Stimulated activated CD4-positive, alpha-beta T cell treated with anti-CD3 and anti-CD28 coated beads, TNF-alpha, amount 100 ng/mL, for 24 hours (primary cell): Measurements from ENCODE around the gene MEG3.
"Not testable (repeated sequence)": the region's sequence is repeated elsewhere in the genome, so short reads cannot be mapped to it uniquely, and the experiment has no call there.

Experiments
- DNase-seq, 3 experiments: peaks; one replicate each; pipeline ENCODE4 v3.0.0-alpha.2; 2020; ENCODE audit warnings: low read depth in 3 of 3

Gene MEG3

DNA sequence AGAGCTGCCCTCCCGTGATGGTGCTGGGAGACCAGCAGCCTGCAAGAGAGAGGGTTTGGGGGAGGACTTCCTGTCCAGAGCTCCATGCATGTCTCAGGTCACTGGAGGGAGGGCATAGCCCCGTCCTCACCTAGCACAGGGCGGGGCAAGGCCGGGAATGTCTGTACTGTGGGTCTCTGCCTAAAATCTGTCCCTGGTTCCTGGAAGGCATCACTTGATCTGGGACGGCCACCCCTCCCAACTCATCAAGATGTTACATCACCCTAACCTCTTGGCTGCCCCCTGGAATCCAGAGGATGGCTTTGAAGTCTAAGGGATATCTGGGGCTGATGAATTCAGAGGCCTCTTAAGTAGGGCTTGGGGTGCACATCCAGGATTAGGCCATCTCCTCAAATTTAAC, 37.0 kb upstream of the MEG3 start:
- DNase-seq = no peak

DNA sequence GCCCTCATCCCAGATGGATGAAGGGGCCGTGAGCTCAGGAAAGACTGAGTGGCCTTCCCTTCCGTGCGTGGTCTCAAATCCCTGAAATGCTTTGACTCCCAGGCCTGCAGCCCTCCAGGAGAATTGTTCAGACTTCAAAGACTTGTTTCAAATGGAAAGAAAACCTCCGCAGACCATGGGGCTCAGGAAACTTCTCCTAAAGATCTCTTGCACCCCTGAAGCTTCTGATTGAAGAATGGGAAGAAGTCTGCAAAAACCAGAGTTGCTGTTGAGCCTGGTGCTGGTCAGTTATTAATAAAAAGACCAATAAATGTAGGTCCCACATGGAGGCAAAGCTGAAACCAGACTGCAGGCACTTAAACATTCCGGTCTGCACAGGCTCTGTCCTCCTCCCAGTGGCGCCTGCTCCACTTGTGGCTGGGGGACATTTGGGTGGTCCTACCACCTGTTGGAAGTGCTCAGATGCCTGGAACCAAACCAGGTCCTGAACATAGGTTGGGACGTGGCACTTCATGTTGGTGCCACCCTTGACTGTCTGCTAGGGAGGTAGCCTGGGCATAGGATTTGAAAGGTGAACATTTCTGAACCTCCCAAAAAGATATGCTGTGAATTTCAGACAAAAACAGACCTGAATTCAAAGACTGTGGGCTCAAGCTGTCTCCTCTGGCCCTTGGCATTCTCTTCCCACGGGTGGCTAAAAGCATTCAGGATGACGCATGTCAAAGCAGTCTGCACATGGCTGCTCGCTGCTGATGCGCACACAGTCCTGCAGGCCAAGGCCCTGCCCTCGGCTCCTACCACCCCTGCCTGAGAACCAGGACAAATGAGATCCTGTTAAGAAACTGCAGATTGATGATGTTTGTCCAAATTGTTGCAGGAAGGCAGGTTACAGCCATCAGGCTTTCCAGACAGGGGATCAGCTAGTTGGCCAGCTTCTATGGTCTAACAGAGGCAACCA, 36.2 kb upstream of the MEG3 start:
- no peak for DNase-seq

- no peak for DNase-seq
These were observed 35.2 kb upstream of the MEG3 start for GRCh38 chr14:100790502-100791347.

DNA sequence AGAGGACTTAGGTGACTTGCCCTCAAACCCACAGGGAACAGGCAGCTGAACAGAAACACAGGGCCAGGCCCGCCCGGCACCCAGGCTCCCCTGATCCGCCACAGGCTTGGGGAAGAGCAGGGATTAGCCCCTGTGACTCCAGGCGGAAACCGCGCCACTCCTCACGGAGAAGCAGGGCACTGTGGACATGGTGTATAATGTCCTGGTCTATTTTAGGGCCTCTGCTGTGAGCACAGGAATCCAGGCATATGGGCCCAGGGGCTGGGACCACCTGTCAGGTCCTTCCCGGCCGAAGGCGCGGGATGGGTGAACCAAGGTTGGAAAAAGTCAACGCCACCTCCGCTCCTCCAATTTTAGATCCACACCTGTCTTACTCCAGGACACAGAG, 34.6 kb upstream of the MEG3 start:
- no peak for DNase-seq

- no peak for DNase-seq
These were observed 33.9 kb upstream of the MEG3 start for GRCh38 chr14:100791995-100792394.

GRCh38 chr14:100796946-100797345, 29.0 kb upstream of the MEG3 start:
- no peak for DNase-seq

DNA sequence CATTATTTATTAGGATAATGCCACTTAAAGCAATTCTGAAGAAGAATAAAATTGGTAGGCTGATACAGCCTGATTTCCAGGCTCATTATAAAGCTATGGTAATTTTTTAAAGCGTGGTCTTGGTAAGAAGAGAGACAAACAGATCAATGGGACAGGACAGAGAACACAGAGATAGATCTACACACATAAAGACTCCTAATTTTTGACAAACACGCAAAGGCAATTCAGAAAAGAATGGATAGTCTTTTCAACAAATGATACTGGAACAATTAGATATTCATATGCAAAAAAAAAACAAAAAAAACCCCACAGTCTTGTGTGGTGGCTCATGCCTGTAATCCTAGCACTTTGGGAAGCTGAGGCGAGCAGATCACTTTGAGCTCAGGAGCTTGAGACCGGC, 25.9 kb upstream of the MEG3 start:
- no peak for DNase-seq

- DNase-seq = not testable (repeated sequence)
These were observed 24.5 kb upstream of the MEG3 start for GRCh38 chr14:100801433-100801832.

GRCh38 chr14:100802179-100802578, 23.7 kb upstream of the MEG3 start:
- DNase-seq = no peak

- no peak for DNase-seq
These were observed 23.2 kb upstream of the MEG3 start for GRCh38 chr14:100802766-100803165.

DNA sequence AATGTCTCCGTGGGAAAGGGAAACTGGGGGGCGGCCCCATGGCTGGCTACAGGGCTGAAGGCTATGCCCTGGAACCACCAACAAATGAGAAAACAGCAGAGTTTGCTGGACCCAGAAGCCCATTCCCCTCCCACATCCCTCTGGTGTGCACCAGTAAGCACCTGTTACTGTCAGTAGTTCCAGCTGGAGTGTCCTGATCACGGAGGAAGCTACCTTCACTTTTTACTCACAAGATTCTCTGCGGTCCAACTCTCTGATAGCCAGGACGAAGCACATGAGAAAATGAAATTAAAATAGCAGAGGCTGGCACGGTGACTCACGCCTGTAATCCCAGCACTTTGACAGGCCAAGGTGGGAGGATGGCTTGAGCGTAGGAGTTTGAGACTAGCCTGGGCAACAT, 22.7 kb upstream of the MEG3 start:
- DNase-seq = no peak

DNA sequence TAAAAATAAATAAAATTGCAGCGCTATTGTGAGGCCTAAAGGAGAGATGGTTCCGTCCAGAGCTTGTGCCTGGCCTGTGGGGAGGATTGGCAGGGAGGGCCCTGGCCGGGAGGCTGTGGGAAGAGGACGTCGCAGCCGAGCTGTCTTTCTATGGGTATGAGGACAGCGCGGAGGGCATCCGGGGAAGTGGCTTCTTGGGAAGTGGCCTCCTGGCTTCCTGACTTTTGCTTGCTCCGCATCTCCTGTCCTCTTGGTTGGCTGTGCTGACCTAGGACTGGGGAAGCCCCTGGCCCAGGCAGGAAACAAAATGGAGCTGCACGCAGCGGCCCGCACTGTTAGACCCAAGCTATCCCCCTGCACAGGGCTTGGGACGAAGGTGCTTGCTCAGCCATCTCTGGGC, 22.2 kb upstream of the MEG3 start:
- no peak for DNase-seq

DNA sequence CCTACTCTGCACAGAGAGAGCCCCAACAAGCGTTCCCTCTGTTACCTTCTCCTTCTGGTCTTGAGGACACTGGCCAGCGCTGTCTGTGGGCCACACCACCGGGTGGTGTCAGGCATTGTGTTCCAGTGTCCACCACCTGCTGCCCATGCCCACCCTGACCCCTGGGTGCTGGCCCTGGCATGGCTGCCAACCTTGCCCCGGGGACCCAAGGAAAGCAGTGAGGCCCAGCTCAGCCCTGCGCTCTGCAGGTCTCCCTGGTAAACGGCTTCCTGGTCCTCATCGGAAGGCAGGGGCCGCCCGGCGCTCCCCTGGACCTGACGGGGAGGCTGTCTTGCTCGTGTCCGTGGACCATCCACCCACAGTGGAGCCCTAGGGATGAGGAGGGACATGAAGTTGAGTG, 21.8 kb upstream of the MEG3 start:
- DNase-seq = no peak

GRCh38 chr14:100804558-100805309, 21.2 kb upstream of the MEG3 start:
- DNase-seq = no peak

DNA sequence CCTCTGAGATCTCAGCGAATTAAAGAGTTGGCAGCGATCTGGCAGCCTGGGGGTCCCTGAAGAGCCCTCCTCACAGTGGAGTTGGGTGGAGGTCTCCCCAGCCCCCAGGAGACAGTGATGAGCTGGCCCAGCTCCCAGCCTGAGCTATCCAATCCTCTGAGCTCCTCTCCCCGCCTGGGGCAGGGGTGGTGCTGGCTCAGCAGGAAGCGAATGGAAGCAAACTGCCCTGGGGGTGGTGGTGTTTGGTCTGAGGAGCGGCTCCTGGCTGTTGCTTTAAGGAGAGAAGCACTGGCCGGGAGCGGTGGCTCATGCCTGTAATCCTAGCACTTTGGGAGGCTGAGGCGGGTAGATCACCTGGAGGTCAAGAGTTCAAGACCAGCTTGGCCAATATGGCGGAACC, 19.5 kb upstream of the MEG3 start:
- DNase-seq = no peak

DNA sequence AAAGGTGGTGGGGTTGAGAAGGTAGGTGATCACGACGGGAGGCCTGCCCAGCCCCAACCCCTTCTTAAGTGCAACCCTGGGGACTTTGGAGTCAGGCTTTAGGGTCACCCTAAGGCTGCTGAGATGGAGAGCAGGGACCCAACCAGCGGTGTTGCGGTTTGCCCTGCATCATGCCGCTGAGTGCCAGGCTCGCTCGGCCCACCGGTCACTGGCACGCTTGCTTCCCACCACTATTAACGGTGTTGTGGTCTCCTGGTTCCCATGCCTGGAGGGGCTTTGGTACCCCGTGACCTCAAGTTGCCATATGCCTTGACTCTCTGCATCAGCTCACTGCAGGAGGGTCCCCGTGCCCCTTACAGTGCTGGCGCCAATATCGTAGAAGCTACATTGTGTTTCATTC, 18.4 kb upstream of the MEG3 start:
- no peak for DNase-seq

- no peak for DNase-seq
These were observed 17.8 kb upstream of the MEG3 start for GRCh38 chr14:100807979-100808734.

- no peak for DNase-seq
These were observed 15.5 kb upstream of the MEG3 start for GRCh38 chr14:100810435-100810834.

DNA sequence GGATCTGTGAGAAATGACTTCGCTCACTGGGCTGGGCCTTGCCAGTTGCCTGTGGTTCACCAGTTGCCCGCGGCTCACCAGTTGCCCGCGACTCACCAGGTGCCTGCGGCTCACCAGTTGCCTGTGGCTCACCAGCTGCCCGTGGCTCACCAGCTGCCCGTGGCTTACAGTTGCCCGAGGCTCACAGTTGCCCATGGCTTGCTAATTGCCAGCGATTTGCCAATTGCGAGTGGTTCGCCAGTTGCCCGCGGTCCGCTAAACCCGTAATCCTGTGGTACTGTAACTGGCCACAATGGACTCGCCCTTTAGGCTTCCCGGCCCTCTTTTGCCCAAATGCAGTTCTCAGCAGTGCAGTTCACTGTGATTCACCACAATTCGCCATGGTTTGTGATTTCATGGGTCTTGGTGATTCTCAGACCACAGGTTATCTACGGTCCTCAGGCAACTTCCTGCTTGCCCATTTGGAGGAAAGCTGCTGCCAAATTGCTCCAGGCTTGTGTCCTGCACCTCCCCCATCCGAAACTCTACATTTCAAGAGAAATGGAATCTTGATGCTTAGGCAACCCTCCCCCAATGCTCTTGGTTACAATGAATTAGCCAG, 15.0 kb upstream of the MEG3 start:
- DNase-seq = no peak

DNA sequence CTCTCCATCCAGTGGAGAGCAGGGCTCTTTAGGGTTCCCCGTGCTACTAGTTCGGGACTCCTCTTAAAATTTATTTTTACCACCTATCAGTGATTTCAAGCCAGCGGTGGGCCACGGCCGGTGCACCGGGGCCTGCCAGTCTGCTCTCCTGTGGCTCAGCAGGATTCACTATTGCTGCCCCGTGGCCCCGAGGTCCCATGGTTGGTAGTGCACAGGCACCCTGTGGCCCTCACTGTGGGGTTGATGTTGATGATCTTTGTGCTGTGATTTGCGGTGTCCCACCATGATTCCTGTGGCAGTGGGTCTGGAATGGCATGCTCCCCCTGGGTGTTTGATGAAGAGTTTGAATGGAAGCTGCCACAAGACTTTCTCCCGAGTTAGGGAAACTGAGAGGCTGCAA, 12.6 kb upstream of the MEG3 start:
- no peak for DNase-seq
